GM10248 (cell line): ENCODE measurements around the gene MOB3B.

Source experiments
- CTCF ChIA-PET: fragments of 300-600 bp; sonication (Branson Sonifier 250); formaldehyde crosslinking; extraction: SDS; loops from one replicate; lab custom pipeline; 2021; ENCODE audit warnings: antibody characterized with exemption; lab: Yijun Ruan, JAX
- POLR2A ChIA-PET: fragments of 350-650 bp; sonication (Branson Sonifier 250); formaldehyde crosslinking; extraction: SDS; loops from one replicate; lab custom pipeline; 2020; ENCODE audit warnings: antibody characterized with exemption; lab: Yijun Ruan, JAX
- DNase-seq: peaks from one replicate; pipeline ENCODE4 v3.0.0; 2012; ENCODE audit errors: extremely low spot score
- CTCF ChIP-seq: IDR thresholded peaks from 2 replicates; pipeline ENCODE4 v1.5.1; 2012; ENCODE audit warnings: mild to moderate bottlenecking, low read depth; ENCODE audit errors: extremely low read depth, missing control alignments, control extremely low read depth

MOB3B gene

DNA sequence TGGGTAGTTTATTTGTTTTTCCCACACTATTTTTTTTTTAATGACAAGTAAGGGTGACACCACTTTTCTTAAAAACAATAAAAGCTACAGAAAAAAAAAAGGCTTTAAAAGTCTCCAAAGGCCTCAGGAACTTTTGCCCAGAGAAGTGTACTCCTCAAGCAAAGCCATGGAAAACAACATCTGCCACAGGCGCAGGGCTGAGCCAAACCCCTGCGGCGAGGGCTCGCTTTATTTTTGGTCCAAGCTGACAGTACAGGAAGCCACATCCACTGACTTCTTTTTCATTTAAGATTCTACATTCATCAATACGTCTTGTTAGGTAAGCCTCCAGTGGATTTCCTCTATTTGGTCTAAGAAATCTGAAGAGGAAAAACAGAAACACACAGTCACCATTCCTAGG lies 57.4 kb downstream of the MOB3B start:
- ChIA-PET POLR2A (no interaction called here), CTCF (no interaction called here)
- no peak for TF ChIP-seq CTCF
- DNase-seq = no peak

DNA sequence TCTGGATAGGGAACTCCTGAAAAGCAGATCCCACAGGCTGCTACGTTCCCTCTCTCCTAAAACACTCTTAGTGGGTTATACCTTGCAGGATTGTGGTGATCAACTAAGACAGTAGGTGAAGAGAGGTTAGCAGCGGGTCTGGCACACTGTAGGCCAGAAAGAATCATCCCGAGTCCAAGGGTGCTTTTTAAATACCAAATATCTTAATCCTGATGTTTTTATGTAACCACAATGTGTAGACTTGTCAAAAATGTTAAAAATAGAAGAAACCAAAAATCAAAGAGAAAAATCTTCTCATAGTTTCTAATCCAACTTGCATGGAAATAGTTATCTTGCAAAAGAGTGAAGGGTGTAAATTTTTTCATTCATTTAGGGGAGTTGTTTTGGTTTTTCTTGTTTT lies 57.8 kb downstream of the MOB3B start:
- CTCF ChIA-PET = no interaction called here
- no peak for TF ChIP-seq CTCF
- POLR2A ChIA-PET = no interaction called here
- DNase-seq = no peak

DNA sequence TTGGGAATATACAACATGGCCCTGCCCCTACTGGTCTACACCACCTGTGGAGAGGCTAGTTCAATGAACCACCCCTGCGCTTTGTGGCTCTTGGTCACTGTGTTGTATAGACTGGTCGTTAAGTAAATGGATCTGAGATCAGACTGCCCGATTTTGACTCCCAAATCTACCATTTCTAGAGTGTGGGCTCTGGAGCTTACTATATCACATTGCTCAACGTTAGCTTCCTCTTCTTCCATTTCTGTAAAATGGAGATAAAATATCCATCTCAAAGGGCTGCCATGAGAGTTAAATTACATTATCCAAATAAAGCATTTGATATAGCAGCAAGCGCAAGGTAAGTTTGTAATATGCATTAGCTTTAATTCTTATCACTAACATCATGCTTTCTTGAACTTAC lies 58.2 kb downstream of the MOB3B start:
- CTCF ChIA-PET = no interaction called here
- POLR2A ChIA-PET = no interaction called here
- no peak for DNase-seq
- TF ChIP-seq CTCF = no peak

- ChIA-PET CTCF (no interaction called here), POLR2A (no interaction called here)
- DNase-seq = no peak
- no peak for TF ChIP-seq CTCF
Observed at GRCh38 chr9:27470291-27470856, 59.2 kb downstream of the MOB3B start.

DNA sequence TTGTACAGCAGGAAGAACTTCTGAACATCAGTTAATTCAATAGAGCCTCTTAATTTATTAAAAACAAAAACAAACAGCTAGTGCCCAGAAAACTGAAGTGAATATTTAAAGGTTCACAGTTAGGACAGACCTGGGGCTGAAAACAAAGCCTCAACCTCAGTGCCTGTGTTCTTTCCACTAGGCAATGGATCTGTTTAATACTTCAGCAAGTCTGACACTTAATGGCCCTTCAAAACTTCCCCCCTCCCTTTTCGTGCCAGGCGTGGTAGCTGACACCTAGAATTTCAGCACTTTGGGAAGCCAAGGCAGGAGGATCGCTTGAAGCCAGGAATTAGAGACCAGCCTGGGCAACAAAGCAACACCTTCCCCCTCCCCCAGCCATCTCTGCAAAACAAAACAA lies 60.1 kb downstream of the MOB3B start:
- no peak for DNase-seq
- TF ChIP-seq CTCF = no peak
- POLR2A ChIA-PET = no interaction called here
- CTCF ChIA-PET = no interaction called here

GRCh38 chr9:27468462-27469110 lies 61.0 kb downstream of the MOB3B start:
- no peak for DNase-seq
- ChIA-PET CTCF (interaction anchor here (0.8 to 1.5 kb wide), 2 partner anchors 8 to 26 kb away, joined by 3 read pairs; no protein-coding TSS in a partner anchor), POLR2A (no interaction called here)
- TF ChIP-seq CTCF = no peak
